UCSD-AML1 (cell line): ENCODE data around the gene SLC25A41.
"Not testable (repeated sequence)": the region's sequence is repeated elsewhere in the genome, so short reads cannot be mapped to it uniquely, and the experiment has no call there.

ENCODE experiments used
- DNase-seq: peaks from one replicate; lab custom pipeline; 2025; ENCODE audit not compliant: unreplicated experiment; lab: John Stamatoyannopoulos, UW

The SLC25A41 gene

GRCh38 chr19:6428692-6429418 lies 4.7 kb downstream of the SLC25A41 start:
- not testable (repeated sequence) for DNase-seq

GRCh38 chr19:6427131-6427530 lies 6.4 kb downstream of the SLC25A41 start:
- DNase-seq, result no peak

GRCh38 chr19:6425732-6426620 lies 7.6 kb downstream of the SLC25A41 start:
- peak; percentile 49 for DNase-seq

- DNase-seq, result peak; percentile 99
Measured at GRCh38 chr19:6424939-6425731, 8.4 kb downstream of the SLC25A41 start.

- DNase-seq, result peak; percentile 36
Measured at GRCh38 chr19:6424195-6424938, 9.2 kb downstream of the SLC25A41 start, which contains the start of gene KHSRP. Gene KHSRP, minus strand, starts transcription at chr19:6424811. Its CDS starts 110 bp downstream, at chr19:6424701.

GRCh38 chr19:6423499-6424194 lies 9.9 kb downstream of the SLC25A41 start:
- DNase-seq, result peak; percentile 45

GRCh38 chr19:6421075-6422014 lies 12.2 kb downstream of the SLC25A41 start:
- DNase-seq, result no peak

- no peak for DNase-seq
Measured at GRCh38 chr19:6418562-6418932, 15.0 kb downstream of the SLC25A41 start.

GRCh38 chr19:6417713-6418561 lies 15.6 kb downstream of the SLC25A41 start:
- DNase-seq, result no peak

- no peak for DNase-seq
Measured at GRCh38 chr19:6416658-6417405, 16.7 kb downstream of the SLC25A41 start.

- no peak for DNase-seq
Measured at GRCh38 chr19:6415591-6416190, 17.9 kb downstream of the SLC25A41 start.

- DNase-seq, result no peak
Measured at GRCh38 chr19:6414793-6415590, 18.6 kb downstream of the SLC25A41 start.

GRCh38 chr19:6413721-6414643 lies 19.6 kb downstream of the SLC25A41 start:
- no peak for DNase-seq

- DNase-seq, result no peak
Measured at GRCh38 chr19:6413291-6413690, 20.3 kb downstream of the SLC25A41 start.
